Body of pancreas (tissue), 4 donors: ENCODE results near the gene ANP32A.

Experiments used
- POLR2A ChIP-seq, 3 donors: fragments of 450-650 bp; IDR thresholded peaks; one replicate each; pipeline ENCODE4 v1.6.1; 2016; ENCODE audit warnings: antibody characterized with exemption in 3 of 3, mild to moderate bottlenecking in 2 of 3
- TF ChIP-seq, protein P1 (sequence below), 7 experiments: fragments of 450-650 bp in 4 of 7; fragments of 200-600 bp in 3 of 7; sonication (generic) in 3 of 7; IDR thresholded peaks; one replicate each; pipeline ENCODE4 v1.5.1; 2016 to 2019; ENCODE audit warnings: antibody characterized with exemption in 7 of 7

DNA sequence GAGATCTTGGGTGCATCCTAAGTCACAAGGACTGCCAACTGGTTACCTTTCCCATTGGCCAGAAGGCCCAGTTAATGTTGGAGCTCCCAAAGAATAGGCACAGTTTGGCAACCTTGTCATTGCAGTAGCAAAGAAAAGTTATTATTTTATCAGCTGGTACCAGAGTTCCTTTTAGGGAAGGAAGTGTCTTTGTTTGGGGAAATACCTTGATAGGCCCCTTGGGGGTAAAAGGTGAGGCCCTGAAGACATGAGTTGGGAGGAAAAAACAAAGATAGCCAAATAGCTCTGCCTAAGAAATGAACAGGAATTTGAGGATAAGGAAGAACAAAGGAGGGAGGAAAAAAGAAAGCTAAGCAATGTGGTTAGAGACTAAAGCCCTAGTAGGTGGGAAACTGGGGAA is 85.8 kb downstream of the ANP32A start:
- TF ChIP-seq, protein P1, sequence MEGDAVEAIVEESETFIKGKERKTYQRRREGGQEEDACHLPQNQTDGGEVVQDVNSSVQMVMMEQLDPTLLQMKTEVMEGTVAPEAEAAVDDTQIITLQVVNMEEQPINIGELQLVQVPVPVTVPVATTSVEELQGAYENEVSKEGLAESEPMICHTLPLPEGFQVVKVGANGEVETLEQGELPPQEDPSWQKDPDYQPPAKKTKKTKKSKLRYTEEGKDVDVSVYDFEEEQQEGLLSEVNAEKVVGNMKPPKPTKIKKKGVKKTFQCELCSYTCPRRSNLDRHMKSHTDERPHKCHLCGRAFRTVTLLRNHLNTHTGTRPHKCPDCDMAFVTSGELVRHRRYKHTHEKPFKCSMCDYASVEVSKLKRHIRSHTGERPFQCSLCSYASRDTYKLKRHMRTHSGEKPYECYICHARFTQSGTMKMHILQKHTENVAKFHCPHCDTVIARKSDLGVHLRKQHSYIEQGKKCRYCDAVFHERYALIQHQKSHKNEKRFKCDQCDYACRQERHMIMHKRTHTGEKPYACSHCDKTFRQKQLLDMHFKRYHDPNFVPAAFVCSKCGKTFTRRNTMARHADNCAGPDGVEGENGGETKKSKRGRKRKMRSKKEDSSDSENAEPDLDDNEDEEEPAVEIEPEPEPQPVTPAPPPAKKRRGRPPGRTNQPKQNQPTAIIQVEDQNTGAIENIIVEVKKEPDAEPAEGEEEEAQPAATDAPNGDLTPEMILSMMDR (IDR thresholded peaks at IDR 0.05) = no peak
- no peak for TF ChIP-seq POLR2A (IDR thresholded peaks at IDR 0.05)
